HG02588 (cell line): ENCODE results near the gene LMOD1.
"Not testable (repeated sequence)": the region's sequence is repeated elsewhere in the genome, so short reads cannot be mapped to it uniquely, and the experiment has no call there.

Experiments
- ATAC-seq: cut with Tn5 transposase; IDR thresholded peaks from one replicate; pipeline ENCODE4 v1.9.1; 2021; ENCODE audit warnings: mild to moderate bottlenecking, moderate library complexity; ENCODE audit not compliant: unreplicated experiment

Gene LMOD1

DNA sequence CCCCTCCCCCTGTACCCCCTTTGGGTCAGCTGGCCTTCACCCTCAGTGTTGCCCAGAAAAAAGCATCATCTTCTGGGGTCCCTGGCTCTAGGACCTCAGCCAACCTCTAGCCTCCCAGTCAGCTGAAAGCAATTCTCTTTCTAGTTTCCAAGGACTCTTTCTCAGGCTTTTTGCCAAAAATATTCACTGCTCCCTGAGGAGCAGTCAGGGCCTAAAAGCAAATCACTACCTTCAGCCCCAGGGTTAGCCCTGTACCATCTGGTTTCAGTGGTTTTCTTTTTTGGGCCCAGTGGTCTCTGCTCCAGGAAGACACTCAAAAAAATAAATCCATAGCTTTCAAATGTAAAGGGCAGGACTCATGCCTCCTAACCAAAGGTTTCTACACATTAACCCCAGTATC is 3.1 kb upstream of the LMOD1 start:
- no peak for ATAC-seq

DNA sequence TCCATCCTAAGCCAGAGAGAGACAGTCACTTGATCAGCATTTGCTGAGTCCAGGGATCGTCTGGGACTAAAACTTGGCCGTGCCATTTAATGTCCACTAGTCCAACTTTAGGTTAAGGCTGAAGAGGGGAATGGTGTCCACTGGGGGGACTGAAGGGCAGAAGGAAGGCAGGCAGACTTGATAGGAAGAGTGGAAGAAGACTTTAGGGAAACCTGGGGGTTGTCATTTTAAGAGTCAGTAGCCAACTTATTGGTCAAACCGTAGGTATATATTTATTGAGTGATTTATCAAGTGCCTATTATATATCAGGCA is 1.3 kb upstream of the LMOD1 start:
- ATAC-seq: no peak

DNA sequence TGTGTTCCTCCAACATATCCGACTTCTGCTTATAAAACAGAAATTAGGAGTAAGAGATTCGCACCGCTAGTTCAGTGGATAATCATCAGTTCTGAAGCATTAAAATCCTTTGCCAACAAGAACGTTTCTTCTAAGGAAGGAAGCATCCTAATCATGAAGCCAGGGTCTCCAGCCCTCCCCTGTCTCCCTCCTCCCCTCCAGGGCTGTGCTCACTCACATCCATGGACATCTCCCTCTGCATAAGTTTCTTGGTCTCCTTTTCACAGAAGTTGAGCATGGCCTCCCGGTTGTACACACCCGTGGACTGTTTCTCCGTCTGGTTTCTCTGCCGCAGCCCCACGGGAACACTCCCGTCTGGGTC is 505 bp downstream of the LMOD1 start:
- ATAC-seq: no peak

DNA sequence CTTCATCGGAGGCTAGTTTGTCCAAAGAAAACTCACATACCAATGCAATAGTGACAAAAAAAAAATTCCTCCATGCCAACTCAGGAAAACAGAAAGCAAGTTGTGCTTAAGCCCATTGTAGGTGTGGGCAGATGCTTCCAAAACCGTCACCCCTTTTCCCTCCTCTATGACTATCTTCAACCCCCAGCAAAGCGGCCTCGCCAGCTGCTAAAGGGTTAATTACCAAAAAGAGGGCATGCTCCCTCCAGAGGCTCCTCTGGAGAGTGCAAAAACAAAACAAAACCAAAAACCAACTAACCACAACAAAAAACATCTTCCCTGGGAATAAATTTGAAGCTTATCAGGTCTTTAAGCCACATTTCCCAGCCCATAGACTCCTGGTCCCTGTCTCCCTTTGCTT is 1.2 kb downstream of the LMOD1 start:
- ATAC-seq: no peak

DNA sequence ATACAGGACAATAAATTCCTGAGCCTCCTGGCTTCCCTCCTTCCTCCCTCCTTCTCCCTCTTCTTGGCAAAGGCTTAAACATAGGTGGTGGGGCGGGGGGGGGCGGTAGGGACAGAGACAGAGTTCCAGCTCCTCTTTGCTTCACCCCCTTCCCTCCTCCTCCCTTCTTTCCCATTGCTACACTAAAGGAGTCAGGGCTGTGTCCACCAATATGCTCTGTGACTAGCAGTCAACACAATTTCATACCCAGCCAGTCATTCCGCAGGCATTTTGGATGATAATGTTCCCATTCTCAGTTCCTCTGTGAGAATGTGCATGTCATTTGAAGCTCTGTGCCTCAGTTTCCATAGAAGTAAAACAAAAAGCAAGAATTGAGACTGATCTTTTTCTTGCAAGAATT is 1.7 kb downstream of the LMOD1 start:
- no peak for ATAC-seq

DNA sequence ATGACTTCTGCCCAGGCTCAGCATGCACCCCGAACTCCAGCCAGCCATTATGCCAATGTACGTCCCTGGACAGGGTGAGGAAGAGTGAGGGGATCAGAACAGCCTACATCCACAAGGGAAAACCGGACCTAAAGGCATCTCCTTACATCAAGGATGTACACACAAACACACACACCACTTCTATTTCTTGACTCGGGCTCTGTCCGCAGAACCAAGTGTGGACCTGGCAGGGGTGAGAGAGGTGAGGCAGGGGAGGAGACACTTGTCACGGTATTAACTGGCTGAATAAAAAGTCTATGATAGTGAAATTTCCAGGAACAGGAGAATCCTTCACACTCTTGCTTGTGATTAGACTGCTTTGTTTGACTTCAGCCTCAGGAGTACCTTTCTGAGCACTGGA is 2.3 kb downstream of the LMOD1 start:
- ATAC-seq: no peak

DNA sequence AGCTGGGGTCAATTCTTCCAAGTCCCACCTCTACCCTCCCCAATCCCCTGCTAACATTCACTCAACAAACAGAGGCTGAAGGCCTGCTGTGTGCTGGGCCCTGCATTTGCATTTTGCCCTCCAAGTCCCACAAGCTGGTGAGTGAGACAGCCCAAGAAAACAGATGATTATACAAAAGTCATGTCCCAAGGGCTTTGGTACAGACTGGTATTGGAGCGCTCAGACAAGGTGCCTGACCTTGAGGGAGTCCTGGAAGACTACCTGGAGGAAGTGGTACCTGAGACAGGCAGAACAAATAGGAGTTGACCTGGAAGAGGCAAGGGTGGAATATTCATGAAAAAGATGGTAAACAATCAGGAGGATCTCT is 4.2 kb downstream of the LMOD1 start:
- ATAC-seq: no peak

DNA sequence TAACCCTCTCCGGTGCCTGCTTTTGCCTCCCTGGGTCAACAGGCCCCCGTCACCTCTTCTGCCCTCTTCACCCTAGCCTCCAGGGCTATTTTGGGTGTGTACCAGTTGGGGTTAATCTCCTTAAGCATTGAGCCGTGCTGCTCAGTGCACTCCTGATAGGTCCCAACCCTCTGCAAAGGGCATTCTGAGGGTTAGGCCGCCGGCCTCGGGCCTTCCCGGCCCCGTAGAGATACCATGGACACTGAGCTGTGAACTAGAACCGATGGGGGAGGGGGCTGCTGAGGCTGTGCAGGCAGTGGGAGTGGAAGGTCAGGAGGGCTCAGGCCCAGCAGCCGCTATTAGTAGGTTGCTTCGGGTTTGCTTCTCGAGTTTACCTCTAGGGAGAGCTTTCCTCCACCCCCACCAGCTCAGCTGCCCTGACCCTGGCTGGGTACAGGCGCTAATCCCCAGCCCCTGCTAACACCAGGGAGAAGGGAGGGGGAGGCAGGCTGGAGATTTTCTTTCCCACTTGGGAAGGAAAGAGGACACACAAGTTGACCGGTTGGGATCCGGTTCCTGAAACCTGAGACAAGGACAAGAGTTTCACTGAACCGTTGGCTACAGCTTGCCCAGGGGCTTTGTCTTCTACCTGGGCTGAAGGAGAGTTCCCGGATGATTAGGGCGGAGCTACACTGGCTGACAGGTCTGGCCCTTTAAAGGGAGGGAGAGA is 4.8 kb downstream of the LMOD1 start:
- no peak for ATAC-seq

DNA sequence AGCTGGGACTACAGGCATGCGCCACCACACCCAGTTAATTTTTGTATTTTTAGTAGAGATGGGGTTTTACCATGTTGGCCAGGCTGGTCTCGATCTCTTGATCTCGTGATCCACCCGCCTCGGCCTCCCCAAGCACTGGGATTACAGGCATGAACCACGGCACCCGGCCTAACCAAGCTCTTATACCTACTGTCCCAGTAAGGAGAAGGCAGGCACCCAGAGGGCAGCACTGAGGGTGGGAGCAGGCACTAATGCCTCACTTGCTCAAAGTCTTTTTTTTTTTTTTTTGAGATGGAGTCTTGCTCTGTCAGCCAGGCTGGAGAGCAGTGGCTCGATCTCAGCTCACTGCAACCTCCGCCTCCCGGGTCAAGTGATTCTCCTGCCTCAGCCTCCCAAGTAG is 6.0 kb downstream of the LMOD1 start:
- ATAC-seq: not testable (repeated sequence)

DNA sequence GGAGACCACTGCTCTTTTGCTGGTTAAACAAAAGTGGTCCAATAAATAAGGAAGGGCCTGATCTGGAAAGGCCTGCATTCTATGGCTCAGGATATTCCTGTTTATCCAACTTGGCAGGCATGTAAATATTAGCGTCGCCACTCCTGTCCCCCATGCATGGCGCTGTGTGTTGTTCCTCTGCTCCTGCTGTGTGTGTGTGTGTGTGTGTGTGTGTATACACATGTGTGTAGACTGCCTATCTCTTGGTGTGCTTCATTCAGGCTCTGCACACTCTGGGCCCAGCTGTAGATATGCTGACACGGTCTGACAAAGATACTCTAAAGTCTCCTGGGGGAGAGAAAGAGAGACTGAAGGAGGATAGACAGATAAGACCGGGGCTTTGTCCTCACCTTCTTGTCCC is 6.8 kb downstream of the LMOD1 start:
- no peak for ATAC-seq

DNA sequence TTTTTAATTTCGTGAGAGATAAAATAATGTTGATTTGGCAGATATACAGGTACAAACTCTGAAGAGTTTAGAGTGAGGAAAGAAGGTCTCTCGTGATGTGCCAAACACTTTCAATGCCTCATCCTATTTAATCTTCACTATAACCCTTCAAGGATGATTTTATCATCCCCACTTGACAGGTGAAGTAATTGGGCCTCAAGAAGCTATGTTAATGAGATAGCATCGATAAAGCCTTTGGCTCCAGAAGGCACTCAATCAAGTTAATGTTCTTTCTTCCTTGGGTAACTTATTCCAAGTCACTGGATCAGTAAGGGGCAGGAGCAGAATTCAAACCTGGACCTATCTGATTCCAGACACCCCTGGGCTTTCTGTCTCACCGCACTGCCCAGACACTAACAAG is 7.2 kb downstream of the LMOD1 start:
- no peak for ATAC-seq

DNA sequence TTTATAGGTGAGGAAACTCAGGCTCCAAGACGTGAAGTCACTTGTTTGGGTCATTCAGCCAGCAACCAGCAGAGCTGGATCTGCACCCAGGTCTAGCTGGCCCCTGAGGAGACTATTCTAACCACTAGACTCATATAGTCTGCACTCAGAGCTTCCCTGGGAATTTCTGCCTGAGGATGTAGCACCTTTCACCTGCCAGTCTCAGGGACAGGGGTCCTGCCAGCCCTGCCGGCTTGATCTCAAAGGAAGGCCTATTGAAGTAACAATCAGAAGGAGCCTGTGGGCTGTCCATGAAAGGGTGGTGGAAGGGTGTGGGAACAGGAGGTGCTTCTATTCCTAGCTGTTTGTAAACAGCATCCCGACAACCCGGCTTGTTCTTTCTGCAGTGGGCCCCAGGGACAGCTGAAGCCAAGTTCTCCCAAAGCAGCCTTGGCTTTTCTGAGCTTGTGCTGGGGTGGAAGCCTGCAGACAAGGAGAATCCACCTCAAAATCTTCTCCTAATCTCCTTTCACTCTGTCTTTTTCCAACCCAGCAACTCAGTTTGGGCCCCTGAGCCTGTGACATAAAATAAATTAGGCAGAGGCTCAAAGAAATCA is 7.8 kb downstream of the LMOD1 start:
- ATAC-seq: no peak

DNA sequence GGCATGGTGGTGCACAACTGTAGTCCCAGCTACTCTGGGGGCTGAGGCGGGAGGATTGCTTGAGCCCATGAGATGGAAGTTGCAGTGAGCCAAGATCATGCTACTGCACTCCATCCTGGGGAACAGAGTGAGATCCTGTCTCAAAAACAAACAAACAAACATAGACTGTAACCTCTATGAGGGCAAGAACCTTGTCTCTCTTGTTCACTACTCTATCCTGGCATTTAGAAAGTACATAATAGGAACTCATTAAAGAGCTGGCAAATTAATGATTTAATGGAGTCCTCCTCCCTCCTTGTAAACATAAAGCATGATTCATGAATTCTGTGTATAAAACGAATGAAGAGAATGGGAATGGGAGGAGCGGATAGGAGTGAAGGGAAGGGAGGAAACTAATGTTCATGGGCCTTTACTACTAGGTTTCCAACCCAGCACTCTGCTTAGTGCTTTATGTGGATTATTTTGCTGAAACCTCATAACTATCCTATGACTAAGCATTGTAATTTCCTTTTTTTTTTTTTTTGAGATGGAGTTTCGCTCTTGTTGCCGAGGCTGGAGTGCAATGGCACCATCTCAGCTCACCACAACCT is 8.6 kb downstream of the LMOD1 start:
- no peak for ATAC-seq

DNA sequence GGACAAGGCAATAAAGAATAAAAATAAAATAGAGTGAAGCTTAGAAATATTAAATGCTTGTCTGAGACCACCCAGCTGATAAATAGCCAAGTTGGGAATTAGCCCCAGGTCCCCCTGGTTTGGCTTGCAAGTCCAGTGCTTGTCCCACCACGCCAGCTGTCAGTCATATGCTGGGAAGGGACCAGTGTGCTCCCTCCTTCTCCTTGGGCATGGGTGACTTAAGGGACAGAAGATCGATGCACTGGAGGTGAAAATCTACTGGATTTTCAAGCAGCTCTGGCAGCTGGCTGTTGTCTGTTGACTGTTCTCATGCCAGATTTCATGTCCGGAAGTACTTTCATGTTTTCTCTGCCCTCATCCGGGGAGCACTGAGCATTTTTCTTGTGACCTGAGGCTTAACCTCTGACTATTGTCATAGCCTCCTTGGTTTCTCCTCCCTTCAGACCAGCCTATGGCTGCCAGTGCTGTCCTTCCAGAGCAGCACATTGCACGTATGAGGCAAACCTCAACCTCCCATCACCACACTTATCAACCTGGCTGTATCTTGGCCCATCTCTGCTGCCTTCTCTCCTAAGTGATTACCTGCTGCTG is 12.4 kb downstream of the LMOD1 start:
- no peak for ATAC-seq

DNA sequence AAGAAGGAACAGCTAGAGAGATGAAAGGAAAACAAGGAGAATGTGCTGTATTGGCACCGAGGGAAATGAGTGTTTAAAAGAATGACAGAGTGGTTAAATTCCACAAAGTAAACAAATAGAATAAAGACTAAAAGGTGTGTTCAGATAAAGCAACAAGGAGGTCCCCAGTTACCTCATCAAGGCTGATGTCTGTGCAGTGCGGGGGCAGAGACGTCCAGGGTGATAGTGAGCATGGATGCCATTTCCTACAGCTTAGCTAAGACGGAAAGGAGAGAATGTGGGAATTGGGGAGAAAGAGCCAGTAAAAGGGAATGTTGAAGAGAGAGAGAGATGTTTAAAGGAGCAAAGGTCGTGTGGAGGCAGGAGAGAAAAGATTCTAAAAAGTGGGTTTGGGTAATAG is 15.5 kb downstream of the LMOD1 start:
- no peak for ATAC-seq

DNA sequence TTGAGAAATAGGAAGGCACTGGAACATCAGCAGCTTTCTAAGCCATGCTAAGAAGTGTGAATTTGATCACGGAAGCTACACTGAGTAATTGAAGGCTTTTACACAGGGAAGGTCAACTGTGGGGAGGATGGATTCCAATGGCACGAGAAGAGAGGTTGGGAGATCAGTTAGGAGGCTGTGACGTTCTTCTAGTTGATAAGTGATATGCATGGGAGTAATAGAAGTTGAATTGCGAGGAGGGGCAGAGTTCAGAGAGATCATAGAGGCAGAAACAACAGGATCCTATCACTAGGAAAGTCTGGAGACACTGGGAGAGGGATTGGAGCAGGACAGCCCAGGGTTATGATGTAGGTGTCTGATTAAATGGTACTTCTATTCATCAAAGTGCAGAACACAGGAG is 16.2 kb downstream of the LMOD1 start:
- no peak for ATAC-seq

DNA sequence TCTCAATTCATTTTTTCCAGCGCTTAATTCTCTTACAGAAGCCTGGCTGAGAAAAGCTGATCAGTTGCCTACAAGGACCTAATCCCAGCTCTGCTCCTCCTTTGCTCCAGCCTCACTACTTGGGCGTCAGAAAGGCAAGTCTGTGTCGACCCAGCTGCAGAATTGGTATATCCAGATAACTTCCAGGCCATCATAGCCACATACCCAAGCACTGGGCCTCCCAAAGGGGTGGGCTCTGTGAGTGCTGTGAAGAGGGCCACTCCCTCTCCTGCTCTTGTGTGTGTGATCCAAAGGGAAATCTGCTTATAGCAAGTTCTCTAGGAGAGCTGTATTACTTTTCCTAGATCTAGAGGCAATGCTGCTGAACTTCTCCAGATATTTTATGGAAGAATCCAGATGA is 18.1 kb downstream of the LMOD1 start:
- ATAC-seq: no peak

DNA sequence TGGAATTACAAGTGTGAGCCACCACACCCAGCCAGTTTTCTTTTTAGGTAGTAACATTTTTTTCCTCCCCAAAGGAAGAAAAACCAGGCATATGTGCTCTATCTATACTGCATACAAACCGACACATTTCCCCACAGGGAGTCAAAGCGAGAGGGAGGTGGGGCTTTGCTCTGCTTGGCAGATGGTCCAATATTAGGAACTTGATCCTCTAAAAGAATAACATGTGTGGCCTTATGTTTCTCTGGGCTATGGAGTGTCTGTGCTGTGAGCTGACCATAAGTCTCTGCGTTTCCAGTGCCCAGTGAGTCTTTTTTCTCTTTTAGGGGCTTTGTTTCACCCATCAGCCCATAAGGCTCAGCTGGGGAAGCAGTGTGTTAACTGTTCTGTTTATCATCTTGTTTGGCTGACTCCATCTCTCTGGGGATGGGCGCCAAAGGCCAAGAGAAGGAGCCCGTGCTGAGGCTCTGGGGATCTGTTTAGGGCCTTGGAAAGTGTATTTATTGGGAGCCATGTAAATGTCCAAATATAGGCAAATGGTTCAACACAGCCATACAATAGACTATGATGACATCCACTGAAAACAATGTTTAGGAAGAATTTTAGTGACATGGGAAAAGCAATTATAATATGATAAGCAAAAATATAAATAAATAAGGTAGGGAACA is 20.2 kb downstream of the LMOD1 start:
- ATAC-seq: no peak

DNA sequence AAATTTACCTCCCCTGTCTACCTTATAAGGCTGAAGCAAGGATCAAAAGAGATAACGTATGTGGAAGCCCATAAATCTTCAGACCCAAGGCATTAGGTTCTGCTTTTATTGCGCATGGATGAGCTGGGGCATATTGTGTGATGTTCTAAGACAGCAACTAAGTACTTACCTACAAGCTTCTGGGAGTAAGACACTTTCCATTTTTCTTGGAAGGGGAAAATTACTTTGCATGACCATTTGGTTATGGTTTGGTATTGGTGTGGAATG is 21.1 kb downstream of the LMOD1 start:
- ATAC-seq: no peak

DNA sequence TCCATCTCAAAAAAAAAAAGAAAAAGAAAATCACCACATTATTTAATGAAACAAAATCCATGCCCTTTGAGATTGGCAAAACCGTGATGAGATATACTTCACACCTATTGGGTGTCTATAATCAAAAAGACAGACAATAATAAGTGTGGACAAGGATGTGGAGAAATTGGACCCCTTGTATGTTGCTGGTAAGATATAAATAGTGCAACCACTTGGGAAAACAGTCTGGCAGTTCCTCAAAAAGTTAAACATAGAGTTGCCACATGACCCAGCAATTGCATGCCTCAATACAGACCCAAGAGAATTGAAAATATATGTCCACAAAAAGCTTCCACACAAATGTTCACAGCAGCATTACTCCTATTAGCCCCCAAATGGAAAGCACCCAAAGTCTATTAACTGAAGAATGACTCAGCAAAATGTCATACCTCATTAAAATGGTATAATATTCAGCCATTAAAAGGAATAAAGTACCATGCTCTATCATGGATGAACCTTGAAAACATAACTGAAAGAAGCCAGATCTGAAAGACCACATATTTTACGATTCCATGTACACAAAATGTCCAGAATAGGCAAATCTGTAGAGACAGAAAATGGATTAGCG is 24.3 kb downstream of the LMOD1 start:
- ATAC-seq: no peak

DNA sequence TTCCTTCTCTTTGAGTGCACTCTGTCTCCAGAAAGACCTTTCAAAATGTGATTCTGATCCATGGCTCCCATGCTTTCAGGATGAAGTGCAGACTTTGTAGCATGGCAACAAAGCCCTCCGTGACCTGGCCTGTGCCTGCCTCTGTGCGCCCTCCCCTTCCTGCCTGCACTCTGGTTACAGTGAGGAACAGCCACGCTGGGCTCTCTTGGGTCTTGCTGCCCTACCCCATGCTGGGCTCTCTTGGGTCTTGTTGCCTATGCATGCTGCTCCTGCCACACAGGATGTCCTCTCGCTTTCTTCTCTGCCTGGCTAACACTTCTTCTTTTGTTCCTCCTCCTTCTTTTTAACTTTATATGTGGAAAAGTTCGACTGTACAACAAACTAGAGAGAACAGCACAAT is 28.0 kb downstream of the LMOD1 start:
- ATAC-seq: no peak
